Measurements from ENCODE around the gene TSPAN32.

- TF ChIP-seq CTCF (IDR thresholded peaks at IDR 0.05) (no peak), RAD21 (conservative IDR thresholded peaks at IDR 0.05 in 1 of 2, IDR thresholded peaks at IDR 0.05 in 1 of 2) (no peak), CBX8 (IDR thresholded peaks at IDR 0.05) (no peak), RCOR1 (IDR thresholded peaks at IDR 0.05; ENCODE audit: low read depth, low read length) (no peak), POLR2AphosphoS2 (conservative IDR thresholded peaks at IDR 0.05; ENCODE audit: low read length) (no peak), JUNB (IDR thresholded peaks at IDR 0.05) (no peak), MAZ (IDR thresholded peaks at IDR 0.05; ENCODE audit: borderline replicate concordance, low read depth, low read length) (no peak)
Measured at GRCh38 chr11:2361565-2361964, 59.8 kb downstream of the TSPAN32 start.

All from A549 (cell line).